ENCODE results near the gene FGFR4.

DNA sequence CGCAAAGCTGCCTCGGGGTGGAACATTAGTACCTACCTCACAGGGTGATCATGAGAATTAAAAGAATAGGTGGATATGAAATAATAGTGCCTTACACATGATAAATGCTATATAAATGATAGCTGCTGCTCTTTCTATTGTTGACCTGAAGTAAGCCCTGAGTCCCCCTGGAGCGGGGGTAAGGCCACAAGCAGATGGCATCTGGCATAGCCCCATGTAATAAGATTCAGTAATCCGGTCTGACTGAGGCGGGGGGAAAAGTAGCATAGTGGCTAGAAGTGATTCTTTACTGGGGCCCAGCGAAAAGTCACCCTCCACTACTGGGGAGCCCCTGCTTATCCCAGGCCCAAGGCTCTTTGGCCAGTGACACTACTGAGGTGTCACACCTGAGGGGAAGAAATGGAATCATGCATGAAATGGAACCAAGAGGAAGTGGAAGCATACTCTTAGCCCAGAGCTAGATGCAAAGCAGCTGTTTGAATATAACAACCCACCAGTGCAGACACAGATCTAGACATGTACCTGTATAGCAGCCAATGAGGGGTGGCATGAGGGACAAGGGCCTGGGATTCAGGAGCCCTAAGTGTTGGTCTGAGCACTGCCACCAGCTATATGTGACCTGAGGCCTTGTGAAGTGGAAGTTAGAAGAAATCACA lies 16.1 kb upstream of the FGFR4 start:
- TF ChIP-seq, protein P1, sequence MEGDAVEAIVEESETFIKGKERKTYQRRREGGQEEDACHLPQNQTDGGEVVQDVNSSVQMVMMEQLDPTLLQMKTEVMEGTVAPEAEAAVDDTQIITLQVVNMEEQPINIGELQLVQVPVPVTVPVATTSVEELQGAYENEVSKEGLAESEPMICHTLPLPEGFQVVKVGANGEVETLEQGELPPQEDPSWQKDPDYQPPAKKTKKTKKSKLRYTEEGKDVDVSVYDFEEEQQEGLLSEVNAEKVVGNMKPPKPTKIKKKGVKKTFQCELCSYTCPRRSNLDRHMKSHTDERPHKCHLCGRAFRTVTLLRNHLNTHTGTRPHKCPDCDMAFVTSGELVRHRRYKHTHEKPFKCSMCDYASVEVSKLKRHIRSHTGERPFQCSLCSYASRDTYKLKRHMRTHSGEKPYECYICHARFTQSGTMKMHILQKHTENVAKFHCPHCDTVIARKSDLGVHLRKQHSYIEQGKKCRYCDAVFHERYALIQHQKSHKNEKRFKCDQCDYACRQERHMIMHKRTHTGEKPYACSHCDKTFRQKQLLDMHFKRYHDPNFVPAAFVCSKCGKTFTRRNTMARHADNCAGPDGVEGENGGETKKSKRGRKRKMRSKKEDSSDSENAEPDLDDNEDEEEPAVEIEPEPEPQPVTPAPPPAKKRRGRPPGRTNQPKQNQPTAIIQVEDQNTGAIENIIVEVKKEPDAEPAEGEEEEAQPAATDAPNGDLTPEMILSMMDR (optimal IDR thresholded peaks at IDR 0.05 in 1 of 3, IDR thresholded peaks at IDR 0.05 in 1 of 3, conservative IDR thresholded peaks at IDR 0.05 in 1 of 3; ENCODE audit: extremely low read depth in 1 of 3, insufficient read depth in 2 of 3, low read length in 3 of 3), result no peak
- TF ChIP-seq EZH2 (IDR thresholded peaks at IDR 0.05; ENCODE audit: low read length), result no peak
